HG02588 (cell line): ENCODE data around the gene DIAPH2.
"Not testable (repeated sequence)": the region's sequence is repeated elsewhere in the genome, so short reads cannot be mapped to it uniquely, and the experiment has no call there.

Source experiments
- ATAC-seq: cut with Tn5 transposase; IDR thresholded peaks from one replicate; pipeline ENCODE4 v1.9.1; 2021; ENCODE audit warnings: mild to moderate bottlenecking, moderate library complexity; ENCODE audit not compliant: unreplicated experiment

Gene DIAPH2

DNA sequence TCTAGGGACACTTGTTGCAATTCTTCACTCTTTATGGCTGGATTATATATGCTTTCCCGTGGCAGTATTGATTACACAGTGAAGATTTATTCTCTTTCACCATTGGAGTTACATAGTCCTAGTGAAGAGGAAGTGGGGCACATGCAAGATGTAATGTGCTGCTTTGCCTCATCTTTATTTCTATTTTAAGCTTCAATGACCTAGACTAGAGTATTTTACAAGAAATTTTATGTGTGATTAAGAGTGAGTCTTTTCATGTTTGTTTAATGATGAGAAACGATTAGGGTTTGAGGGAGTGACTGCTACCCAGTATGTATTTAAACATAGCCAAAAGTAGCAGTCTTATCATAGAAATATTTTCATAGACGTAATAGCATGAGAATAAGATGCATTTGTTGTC lies 30.8 kb downstream of the DIAPH2 start:
- ATAC-seq: no peak

DNA sequence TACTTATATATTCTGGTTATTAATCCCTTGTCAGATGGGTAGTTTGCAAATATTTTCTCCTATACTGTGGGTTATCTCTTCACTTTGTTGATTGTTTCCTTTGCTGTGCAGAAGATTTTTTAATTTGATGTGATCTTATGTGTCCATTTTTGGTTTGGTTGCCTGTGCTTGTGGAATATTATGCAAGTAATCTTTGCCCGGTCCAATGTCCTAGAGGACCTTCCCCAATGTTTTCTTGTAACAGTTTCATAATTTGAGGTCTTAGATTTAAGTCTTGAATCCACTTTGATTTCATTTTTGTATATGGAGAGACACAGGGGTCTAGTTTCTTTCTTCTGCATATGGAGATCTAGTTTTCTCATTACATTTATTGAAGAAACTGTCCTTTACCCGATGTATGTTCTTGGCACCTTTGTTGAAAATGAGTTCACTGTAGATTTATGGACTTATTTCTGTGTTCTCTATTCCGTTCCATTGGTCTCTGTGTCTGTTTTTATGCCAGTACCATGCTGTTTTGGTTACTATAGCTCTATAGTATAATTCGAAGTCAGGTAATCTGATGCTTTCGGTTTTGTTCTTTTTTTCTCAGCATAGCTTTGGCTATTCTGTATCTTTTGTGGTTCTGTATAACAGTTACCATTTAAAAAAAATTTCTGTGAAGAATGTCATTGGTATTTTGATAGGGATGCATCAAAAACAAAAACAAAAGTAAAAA lies 34.7 kb downstream of the DIAPH2 start:
- no peak for ATAC-seq

DNA sequence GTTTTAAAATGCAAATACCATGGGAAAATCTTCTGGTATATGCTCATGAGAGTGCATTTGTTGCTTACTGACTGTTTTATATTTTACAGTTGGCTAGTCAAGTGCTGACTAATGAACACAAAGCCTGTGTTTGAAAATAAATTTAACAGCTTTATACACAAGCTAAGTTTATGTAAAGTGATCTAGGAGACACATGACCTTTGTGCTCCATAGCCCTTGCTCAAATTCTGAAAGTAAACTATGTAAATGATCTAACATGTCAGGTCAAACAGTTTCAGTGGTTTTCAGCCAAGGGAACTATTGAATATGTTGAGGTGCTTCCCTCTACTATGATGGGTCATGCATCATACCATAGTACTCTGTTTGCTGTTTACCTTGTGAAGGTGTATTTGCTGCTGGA lies 36.7 kb downstream of the DIAPH2 start:
- peak; percentile 100 for ATAC-seq

DNA sequence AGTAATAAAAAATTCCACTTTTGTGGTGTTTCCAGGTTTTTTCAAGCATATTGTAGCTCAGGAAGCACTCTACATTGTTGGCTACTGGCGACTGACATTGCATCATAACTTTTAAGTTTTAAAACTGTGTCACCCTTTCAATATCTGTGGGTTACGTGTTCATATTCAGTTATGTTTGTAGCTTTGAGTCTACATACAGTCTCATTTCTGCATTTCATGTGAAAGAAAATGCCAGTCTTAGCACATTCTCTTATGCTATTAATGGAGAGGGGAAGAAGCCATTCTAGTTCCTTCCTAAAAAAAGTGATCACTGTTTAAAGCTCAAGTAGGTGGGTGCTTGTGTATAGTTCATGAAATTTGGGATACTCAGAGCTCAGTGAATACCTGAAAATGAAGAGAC lies 38.1 kb downstream of the DIAPH2 start:
- ATAC-seq: no peak

DNA sequence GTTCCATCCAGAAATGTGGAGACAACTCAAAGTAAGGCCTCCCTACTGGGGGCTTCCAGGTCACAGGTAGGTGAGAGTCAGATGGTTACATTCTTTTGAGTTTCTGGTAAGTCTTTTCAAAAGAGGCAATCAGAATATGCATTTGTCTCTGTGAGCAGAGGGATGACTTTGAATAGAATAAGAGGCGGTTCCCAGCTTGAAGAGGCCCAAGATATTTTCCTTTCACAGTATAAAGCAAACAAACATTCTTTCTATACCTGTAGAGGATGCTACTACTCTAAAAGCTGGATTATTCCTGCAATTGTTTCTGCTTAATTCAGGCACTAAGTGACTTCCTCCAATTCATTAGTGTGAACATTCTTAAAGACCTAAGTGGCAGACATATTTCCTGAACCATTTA lies 44.4 kb downstream of the DIAPH2 start:
- ATAC-seq: no peak

DNA sequence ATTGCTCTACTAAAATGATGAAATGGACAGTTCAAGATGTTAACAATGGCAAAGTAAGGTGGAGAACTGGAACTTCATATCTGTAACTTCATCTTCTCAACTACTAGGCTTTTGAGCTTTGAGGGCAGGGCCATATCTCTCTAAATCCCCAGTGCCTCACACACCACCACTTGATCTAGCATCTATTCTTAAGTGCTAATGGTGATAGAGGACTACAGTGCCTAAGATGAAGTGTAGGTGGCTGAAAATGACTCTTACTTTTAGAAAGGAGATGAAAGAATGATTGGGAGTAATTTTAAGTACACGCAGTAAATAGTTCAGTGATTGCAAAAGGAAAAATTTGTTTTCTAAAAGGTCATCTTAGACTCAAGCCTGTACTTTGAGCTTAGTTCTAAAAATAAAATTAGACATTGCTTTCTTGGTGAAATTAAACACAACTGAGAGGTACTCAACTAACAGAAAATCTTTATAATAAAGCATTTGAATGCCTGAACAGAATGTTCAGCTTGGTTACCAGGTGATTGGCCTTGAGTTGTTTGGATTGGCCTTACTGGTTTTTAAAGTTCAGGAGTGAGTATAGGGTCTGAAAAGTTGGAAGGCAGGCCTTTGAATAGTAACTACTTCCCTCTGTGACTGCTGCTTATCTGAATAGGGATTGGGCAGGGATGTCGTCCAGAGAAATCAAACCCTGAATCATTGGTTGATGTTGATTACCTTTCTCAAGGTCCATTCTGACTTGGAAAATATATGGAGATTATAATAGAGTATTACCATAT lies 45.4 kb downstream of the DIAPH2 start:
- ATAC-seq: no peak

DNA sequence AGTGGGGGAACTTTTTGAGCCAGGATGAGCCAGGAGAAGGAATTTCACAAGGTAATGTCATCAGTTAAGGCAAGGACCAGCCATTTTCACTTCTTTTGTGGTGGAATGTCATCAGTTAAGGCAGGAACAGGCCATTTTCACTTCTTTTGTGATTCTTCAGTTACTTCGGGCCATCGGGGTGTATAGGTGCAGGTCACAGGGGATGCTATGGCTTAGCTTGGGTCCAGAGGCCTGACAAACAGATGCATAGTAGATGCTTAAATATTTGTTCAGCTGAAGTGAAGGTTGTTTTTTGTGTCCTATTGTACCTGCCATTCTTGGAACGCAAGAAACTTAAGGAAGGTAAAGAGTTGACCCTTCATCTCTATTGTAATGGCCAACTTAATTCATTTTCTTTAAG lies 46.4 kb downstream of the DIAPH2 start:
- ATAC-seq: not testable (repeated sequence)

DNA sequence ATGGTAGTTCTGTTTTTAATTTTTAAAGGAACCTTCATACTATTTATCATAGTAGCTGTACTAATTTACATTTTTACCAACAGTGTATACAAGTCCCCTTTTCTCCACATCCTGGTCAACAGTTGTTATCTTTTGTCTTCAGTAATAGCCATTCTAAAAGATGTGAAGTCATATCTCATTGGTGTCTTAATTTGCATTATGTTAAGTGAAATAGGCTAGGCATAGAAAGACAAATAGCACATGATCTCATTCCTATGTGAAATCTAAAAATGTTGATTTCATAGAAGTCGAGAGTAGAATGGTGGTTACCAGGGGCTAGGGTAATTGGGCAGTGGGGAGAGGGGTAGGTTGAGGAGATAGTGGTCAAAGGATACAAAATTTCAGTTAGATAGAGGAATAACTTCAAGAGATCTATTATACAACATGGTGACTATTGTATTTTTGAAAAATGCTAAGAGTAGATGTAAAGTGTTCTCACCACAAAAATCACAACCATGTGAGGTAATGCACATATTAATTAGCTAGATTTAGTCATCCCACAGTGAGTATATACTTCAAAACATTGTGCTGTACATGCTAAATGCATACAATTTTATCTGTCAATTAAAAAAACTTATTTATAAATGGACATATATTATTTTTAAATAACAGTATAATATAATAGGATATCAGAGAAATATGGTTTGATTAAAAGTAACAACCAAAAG lies 58.9 kb downstream of the DIAPH2 start:
- no peak for ATAC-seq

DNA sequence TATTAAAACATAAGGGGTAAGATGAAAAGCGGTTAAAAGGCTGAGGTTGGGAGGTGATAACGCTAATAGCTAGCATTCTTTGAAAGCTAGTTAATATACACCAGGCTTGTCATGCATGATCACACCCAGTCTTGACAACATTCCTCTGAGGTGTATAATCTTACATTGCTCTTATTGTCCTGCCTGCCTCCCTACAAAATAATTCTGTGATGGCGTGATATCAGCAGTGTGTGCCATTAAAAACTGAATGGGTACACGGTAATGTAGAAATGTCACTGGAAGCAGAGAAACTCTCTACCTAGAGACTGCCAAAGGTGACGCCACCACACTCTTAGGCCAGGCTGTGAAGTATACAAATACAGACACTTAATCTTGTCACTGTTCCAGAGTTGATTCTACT lies 68.1 kb downstream of the DIAPH2 start:
- ATAC-seq: no peak

DNA sequence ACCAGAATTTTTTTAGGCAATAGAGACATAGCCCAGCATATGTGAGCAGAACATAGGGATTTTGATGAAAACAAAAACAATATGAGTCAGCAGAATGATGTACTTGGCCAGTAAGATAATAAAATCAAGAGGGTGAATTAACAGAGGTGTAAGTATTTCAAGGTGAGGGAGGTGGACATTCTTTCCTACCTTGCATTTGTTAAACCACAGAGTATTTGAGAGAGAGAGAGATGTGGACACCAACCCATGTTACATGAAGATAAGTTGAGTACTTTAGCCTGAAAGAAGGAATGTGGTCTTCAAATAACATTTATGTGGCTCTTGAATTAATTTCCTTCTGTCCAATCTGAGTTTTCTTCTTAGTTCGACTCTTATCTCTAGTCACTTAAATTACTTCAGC lies 68.6 kb downstream of the DIAPH2 start:
- ATAC-seq: no peak

DNA sequence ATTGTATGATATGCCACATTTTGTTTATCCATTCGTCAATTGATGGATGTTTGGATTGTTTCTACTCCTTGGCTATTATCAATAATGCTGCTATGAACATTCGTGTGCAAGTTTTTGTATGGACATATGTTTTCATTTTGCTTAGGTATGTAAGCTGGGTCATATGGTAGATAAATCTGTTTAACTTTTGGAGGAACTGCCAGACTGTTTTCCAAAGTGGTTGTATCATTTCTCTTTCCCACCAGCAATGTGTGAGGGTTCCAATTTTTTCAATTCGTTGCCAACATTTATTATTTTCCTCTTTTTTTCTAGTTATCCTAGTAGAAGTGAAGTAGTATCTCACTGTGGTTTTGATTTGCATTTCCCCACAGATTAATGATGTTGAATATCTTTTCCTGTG lies 71.8 kb downstream of the DIAPH2 start:
- ATAC-seq: no peak

DNA sequence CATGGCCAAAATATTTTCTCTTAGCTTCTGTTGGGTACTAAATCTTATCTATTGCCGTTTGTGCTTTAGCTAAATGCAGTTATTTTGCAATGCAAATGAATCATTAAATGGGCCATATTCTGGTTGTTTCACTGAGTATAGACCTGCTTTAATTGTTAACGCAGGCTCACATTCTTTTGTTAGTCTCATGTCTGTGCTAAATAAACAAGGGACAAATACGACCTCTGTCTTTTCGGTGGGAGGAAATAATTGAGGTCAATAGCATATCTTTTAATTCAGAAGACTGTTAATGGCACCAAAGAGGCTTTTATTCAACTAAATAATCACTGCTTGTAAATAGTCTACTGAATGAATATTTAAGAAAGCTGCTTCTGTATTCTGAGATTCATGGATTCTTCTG lies 76.9 kb downstream of the DIAPH2 start:
- no peak for ATAC-seq

DNA sequence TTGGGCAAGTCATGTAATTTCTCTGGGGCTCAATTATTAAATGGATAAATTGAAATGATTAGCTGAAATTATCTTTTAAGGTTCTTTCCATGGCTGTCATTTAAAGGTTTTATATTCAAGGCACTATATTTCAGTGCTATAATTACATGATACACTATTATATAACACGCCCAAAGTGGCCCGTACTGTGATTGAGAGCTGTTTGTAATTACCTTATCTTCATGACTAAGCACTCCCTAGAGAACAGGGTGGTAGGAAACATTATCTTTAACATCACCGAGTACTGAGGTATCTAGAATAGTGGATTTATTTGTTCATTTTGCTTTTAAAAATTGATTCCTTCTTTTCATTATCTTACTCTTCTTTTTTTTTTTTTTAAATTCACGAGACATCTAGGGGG lies 79.0 kb downstream of the DIAPH2 start:
- no peak for ATAC-seq

DNA sequence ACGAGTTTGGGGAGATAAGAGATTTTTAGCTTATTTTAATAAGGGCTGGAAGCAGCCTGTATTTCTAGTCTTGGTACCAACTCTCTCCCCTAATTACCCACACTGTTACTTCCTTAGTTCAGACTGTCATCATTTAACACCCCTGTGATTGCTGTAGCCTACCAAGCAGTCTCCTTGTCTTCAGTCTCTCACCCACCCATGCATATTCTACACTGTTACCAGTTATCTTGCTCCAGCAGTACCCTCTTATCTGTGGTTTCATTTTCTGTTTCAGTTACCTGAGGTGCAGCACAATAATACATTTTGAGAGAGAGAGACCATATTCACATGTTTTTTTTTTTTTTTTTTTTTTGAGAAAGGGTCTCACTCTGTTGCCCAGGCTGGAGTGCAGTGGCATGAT lies 80.2 kb downstream of the DIAPH2 start:
- peak; percentile 77 for ATAC-seq

DNA sequence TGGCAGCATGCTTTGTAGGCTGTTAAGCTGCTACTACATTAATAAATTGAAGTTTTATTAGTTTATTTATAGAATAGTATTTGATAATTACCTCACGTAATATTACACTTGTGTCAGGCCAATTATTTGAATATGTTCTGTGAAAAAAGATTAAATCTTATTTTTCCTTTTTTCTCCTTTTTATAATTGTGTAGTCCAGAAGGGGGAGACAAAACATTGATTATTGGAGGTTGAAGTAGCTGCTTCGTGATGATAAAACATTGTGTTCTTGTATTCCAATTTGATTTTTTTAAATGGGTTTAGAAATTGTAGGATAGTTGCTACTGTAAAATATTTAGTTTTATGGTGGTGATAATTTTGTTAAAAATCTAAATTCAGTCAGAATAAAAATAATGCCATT lies 85.7 kb downstream of the DIAPH2 start:
- ATAC-seq: no peak

DNA sequence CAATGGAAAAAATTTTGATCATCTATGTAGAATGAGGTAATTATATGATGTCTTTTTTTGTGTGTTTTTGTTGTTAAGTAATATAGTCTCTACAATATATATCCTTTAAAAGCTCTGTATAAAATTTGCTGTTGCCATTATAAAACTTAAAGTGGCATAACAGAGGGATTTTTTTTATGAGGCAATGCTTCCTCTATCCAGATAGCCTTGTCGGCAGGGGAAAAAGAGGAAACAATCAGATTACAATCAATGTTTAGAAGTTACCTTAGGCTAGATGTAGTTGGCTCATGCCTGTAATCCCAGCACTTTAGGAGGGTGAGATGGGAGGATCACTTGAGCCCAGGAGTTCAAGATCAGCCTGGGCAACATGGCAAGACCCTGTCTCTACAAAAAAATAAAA lies 86.8 kb downstream of the DIAPH2 start:
- ATAC-seq: no peak

DNA sequence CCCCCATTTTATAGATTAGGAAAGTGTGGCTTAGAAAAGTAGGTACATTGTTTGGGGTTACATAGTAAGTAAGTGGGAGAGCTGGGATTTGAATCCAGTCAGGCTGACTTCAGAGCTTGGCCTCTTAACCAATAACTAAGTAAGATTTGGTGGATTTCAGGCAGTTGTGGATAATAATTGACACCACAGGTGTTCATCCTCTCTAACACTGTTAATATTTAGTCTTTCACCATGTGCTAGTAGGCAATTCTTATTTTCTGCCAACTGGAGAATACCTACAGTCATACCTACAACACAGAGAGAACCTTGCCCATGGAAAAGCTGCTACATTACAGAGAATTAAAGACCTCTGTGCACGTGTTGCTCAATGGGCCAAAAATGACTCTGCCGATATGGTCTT lies 89.5 kb downstream of the DIAPH2 start:
- no peak for ATAC-seq

DNA sequence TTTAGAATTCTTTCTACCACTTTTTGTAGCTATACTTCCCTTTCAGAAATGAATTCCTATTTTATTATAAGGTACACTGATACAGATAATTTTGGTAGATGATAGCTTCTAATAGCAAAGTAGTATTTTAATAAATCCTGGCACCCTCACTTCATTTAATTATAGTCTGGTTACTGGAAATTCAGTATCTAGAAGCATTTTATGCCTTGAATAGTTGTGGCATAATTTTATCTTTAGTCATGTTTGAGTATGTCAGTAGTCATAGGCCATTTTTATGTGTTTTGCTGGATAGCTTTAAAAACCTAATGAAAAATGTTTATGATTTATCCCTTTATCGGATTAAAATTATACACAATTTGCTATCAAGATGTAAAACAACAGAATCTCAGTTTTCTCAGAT lies 92.3 kb downstream of the DIAPH2 start:
- no peak for ATAC-seq

DNA sequence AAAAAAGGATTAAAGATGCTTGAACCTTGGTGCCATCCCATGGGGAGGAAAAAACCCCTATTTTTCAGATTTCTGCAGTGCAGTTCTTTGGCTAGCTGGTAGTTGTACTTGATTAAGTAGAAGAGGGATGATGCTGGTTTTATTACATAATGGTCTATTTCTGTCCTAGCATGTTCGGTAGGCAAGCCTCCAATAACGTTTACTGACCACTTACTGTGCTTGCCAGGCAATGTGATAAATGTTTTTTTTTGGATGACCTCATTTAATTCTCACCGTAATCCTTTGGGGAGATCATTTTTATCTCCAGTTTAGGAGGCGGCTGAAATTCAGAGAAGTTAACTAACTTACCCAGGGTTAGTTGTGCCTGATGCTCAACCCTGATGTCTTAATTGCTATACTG lies 106.9 kb downstream of the DIAPH2 start:
- no peak for ATAC-seq

DNA sequence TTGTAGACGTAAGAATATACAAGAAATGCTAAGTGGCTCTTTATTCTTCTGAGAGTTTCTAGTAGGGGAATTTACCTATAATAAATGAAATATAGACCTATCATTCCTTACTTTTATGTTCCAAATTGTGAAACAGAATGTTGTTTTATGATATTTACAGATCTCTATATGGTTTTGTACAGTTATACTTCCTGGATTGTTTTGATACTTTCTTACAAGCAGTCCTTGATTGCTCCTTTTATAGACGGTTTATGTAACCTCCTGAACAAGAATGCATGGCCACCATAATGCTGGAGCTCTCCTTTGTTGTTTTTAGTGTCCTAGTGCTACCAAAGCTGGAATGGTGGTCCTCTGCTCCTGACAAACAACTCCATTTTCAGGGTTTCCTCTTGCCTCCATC lies 107.4 kb downstream of the DIAPH2 start:
- no peak for ATAC-seq

DNA sequence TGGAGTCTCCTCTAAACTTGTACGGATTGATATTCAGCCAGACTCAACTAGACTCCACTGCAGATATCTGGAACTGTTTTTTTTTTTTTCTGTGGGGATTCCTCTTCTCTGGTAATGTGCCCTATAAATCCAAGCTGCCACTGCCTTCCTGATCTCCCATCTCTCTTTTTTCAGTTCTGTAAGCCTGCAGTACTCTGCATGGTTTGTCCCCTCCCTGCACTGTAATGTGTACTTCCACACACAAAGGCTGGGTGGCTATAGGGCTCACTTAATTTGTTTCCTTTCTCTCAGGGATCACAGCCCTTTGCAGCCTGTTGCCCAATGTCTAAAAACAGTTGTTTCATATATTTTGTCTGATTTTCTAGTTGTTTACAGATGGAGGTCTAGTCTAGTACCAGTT lies 114.3 kb downstream of the DIAPH2 start:
- ATAC-seq: no peak

DNA sequence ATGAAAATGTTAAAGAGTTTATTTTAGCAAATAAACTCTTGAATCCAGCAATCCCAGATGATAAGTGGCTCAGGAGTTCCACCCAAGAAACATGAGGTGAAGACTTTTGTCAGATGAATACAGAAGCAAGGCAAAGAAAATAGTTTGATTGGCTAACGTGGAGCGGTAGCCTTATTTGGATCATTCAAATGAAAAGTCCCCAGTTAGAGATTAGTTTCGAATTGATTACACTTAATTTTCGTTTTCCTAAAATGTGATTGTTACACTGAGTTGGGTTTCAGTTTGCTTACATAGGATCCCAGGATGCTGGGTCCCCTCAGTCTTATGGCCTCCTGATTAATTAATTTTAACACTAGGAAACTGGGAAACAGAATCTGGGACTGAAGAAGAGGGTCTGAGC lies 122.7 kb downstream of the DIAPH2 start:
- ATAC-seq: no peak
